Measurements from ENCODE around the gene C19orf38.
A peak's percentile ranks its signal among the peaks of the same experiment; 100 is the strongest.
"Not testable (repeated sequence)": the region's sequence is repeated elsewhere in the genome, so short reads cannot be mapped to it uniquely, and the experiment has no call there.

The C19orf38 gene

DNA sequence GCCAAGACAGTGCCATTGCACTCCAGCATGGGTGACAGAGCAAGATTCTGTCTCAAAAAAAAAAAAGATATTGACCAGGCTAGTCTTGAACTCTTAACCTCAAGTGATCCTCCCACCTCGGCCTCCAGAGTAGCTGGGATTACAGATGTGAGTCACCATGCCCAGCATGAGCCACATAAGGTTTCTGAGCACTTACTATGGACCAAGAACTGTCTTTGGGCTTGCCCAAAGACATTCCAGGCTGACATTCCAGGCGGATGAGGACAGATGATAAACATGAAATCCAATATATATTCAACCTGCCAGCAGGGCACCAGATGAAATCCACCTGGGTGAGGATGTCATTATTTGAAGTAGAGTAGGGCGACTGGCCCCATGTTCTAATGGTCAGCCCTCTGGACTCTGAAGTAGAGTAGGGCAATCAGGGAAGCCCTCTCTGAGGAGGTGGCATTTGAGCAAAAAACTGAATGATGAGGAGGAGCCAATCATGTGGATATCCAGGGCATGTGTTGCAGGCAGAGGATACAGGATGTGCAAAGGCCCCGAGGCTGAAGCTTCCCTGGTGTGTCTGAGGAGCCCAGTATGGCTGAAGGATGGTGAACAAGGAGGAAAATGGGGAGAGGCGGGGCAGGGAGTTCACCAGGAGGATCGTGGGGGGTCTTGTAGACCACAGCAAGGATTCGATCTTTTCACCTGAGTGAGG, 4.0 kb downstream of the C19orf38 start:
- DNase-seq, result no peak

DNA sequence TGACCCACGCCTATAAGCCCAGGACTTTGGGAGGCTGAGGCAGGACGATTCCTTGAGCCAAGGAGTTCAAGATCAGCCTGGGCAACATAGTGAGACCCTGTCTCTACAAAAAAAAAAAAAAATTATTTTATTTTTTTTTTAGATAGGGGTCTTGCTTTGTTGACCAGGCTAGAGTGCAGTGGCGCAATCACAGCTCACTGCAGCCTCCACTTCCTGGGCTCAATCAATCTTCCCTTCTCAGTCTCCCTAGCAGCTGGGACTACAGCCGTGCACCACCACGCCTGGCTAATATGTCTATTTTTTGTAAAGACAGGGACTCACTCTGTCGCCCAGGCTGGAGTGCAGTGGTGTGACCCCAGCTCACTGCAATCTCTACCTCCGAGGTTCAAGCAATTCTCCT, 4.7 kb downstream of the C19orf38 start:
- no peak for DNase-seq

DNA sequence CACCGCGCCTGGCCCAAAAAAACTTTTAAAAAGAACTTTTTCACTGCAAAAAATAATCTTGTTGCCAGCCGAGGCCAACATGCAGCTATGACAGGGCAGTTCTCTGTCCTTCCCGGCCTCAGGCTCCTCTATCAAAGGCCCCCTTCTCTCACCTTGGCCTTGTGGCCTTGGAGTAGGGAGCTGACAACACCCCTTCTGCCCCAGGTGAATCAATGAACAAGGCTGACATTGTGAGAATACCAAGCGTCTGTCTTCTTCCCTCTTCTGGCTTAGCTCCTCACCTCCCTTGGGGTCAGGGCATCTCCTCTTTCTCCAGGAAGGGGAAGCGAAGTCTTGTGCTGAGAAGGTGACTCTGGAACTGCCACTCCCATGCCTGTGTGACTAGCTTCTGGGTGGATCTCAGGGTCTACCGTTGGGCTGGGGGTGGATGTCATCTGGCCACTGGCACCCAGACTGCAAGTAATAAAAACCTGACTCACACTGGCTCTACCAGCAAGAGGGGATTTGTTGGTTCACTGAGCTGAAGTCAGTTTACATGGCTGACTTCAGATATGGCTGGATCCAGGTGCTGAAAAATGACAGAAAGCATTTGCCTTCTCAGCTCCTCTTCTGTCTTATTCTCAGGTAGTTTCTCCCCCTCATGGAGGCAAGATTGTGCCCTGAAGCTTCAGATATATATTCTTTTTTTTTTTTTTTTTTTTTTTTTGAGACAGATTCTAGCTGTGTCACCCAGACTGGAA, 6.3 kb downstream of the C19orf38 start:
- no peak for DNase-seq

DNA sequence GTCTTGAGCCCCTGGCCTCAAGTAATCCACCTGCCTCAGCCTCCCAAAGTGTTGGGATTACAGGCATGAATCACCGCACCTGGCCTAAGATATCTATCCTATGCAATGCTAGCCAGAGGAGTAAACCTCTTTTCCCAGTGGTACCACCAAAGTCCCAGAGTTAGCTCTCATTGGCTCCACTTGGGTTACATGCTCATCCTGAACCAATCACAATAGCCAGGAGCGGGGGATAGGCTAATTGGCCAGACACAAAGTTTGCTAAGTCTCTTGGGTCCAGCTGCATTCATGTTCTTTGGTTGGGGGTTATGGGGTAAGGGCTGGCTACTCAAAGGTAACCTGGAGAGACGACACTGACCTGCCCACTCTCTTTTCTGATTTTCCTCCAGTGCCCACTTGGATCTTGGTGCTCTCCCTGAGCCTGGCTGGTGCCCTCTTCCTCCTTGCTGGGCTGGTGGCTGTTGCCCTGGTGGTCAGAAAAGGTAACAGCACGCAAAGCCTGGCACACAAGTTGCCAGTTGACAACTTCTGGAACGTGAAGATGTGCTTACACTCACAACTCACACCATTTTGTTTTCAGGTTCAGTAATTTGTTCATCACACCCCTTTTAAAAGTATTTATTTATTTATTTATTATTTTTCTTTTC, 7.8 kb downstream of the C19orf38 start:
- DNase-seq, result no peak

GRCh38 chr19:10856899-10857298, 8.7 kb downstream of the C19orf38 start:
- not testable (repeated sequence) for DNase-seq

GRCh38 chr19:10858204-10858828, 10.1 kb downstream of the C19orf38 start:
- peak; percentile 68 for DNase-seq

- no peak for DNase-seq
Measured at GRCh38 chr19:10861103-10861651, 13.0 kb downstream of the C19orf38 start.

GRCh38 chr19:10862561-10863106, 14.4 kb downstream of the C19orf38 start:
- DNase-seq, result no peak

DNA sequence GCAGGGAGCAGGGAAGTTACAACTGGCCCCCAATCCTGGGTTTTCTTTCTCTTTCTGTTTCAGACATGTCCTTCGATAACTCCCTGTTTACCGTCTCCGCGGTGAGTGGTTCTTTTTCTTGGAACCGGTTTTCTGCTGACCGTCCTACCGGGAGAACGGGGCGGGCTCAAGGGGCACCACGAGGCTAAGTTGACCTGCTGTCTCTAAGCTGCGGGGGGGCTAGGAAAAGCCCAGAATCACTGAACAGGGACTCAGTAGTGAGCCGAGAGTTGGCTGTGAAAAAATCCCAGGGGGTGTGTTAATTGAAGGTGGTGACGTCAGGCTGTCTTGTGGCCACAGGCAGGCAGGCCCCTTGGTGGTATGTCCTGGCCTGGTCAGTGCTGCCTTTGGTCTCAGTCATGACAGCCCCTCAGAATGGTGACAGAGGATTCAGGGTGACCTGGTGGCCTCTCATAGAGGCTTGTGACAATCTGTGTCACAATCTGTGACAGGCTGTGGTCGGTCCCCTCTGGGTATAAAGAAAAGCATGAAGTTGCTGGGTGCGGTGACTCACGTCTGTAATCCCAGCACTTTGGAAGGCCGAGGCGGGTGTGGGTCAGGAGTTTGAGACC, 15.0 kb downstream of the C19orf38 start:
- no peak for DNase-seq

DNA sequence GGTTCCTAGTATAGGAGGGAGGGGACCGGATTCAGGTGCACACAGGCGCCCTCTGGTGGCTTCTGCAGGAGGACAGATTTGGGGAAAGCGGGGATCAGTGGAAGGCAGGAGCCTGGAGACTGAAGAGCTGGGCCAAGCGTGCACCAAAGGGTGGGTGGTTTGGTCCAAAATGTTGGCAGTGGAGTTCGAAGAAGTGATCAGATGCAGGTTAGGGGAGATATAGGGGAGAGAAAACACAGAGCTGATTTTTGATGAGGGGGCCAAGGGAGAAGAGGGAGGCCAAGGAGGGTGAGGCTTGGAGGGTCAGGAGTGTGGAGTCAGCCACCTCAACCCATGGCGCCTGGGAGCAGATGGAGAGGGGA, 16.3 kb downstream of the C19orf38 start:
- DNase-seq, result peak; percentile 91

DNA sequence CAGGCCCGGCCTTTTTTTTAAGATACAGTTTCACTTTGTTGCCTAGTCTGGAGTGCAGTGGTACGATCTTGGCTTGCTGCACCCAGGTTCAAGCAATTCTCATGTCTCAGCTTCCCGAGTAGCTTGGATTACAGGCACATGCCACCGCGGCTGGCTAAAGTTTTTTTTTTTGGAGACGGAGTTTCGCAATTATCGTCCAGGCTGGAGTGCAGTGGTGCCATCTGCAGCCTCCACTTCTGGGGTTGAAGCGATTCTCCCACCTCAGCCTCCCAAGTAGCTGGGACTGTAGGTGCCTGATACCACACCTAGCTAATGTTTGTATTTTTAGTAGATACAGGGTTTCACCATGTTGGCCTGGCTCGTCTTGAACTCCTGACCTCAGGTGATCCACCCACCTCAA, 18.3 kb downstream of the C19orf38 start:
- DNase-seq, result no peak

DNA sequence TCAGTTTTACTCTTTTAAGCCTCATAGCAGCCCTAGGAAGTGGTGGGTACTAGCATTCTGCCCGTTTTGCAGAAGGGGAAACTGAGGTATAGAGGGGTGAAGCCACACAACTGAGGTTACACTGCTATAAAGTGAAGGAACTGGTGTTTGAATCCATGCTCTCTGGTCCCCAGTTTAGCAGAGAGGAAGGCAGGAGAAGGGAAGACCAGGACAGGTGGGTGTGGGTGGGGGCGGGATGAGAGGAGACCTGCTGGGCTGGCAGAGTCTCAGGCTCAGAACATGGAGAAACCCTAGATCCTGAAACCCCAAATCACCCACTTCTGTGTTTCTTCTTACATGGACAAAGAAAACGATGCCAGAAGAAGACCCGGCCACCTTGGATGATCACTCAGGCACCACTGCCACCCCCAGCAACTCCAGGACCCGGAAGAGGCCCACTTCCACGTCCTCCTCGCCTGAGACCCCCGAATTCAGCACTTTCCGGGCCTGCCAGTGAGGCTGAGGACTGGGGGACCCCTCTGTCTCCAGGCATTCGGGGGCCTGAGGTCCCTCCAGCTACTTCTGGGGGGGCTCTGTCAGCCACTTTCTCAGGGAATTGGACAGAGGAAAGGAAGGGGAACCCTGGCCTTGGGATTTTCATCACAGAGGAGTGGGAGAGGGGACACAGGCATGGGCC, 20.8 kb downstream of the C19orf38 start:
- DNase-seq, result no peak

- not testable (repeated sequence) for DNase-seq
Measured at GRCh38 chr19:10869872-10870311, 21.7 kb downstream of the C19orf38 start.

- no peak for DNase-seq
Measured at GRCh38 chr19:10870501-10870954, 22.3 kb downstream of the C19orf38 start.

GRCh38 chr19:10870955-10871603, 22.9 kb downstream of the C19orf38 start, which contains the start of gene CARM1:
CARM1 (plus strand) TSS chr19:10871553; CDS start chr19:10871703, 150 bp downstream.
- DNase-seq, result peak; percentile 99

GRCh38 chr19:10871711-10872545, 23.7 kb downstream of the C19orf38 start:
- peak; percentile 79 for DNase-seq

- no peak for DNase-seq
Measured at GRCh38 chr19:10872546-10873107, 24.4 kb downstream of the C19orf38 start.

GRCh38 chr19:10874024-10874423, 25.8 kb downstream of the C19orf38 start:
- no peak for DNase-seq

GRCh38 chr19:10876459-10877240, 28.4 kb downstream of the C19orf38 start:
- no peak for DNase-seq

All from activated CD8-positive, alpha-beta memory T cell treated with anti-CD3 and anti-CD28 coated beads for 24 hours (primary cell).